DMS114 treated with DMSO at 0.1 percent for 48 hours (cell line): Measurements from ENCODE around the gene HLX.

Experiments
- DNase-seq: peaks from one replicate; lab custom pipeline; 2025; ENCODE audit not compliant: unreplicated experiment; lab: John Stamatoyannopoulos, UW

The HLX gene

GRCh38 chr1:220882061-220882891, 3.0 kb downstream of the HLX start:
- DNase-seq, result no peak

GRCh38 chr1:220884109-220884980, 5.1 kb downstream of the HLX start:
- DNase-seq, result no peak

GRCh38 chr1:220884981-220885918, 6.0 kb downstream of the HLX start:
- DNase-seq, result no peak

GRCh38 chr1:220885971-220886370, 6.7 kb downstream of the HLX start:
- no peak for DNase-seq

GRCh38 chr1:220886470-220887201, 7.4 kb downstream of the HLX start:
- no peak for DNase-seq

- DNase-seq, result no peak
These were observed 7.9 kb downstream of the HLX start for GRCh38 chr1:220887202-220887519.

GRCh38 chr1:220887520-220888416, 8.5 kb downstream of the HLX start:
- DNase-seq, result no peak

- DNase-seq, result no peak
These were observed 9.3 kb downstream of the HLX start for GRCh38 chr1:220888417-220888986.

GRCh38 chr1:220889333-220889732, 10.1 kb downstream of the HLX start:
- DNase-seq, result no peak

- DNase-seq, result no peak
These were observed 10.6 kb downstream of the HLX start for GRCh38 chr1:220889848-220890287.

GRCh38 chr1:220890602-220891001, 11.4 kb downstream of the HLX start:
- no peak for DNase-seq

GRCh38 chr1:220891224-220892085, 12.2 kb downstream of the HLX start:
- no peak for DNase-seq

GRCh38 chr1:220892086-220892376, 12.8 kb downstream of the HLX start:
- no peak for DNase-seq

- no peak for DNase-seq
These were observed 13.9 kb downstream of the HLX start for GRCh38 chr1:220892997-220893700.

- DNase-seq, result no peak
These were observed 14.4 kb downstream of the HLX start for GRCh38 chr1:220893701-220894024.

- DNase-seq, result no peak
These were observed 15.0 kb downstream of the HLX start for GRCh38 chr1:220894025-220894923.

GRCh38 chr1:220894924-220895256, 15.6 kb downstream of the HLX start:
- DNase-seq, result no peak
